Thyroid gland (tissue), 4 donors: ENCODE data around the gene STEAP3. TPM values are rescaled to one million over a fixed set of nuclear protein-coding genes. Genes with fewer than 3 reads are reported as not detected.

Source experiments
- DNase-seq, 2 donors: peaks; one replicate each; pipeline ENCODE4 v3.0.0-alpha.2; 2019
- H3K27ac ChIP-seq, 3 donors: fragments of 200-600 bp; sonication (generic); 1 replicate in 2 of 3; 2 replicates in 1 of 3; pipeline ENCODE4 v1.5.1; 2016 to 2019; ENCODE audit warnings: mild to moderate bottlenecking in 1 of 3, moderate library complexity in 1 of 3
- H3K27me3 ChIP-seq: fragments of 200-600 bp; sonication (generic); one replicate; pipeline ENCODE4 v1.5.1; 2019
- H3K36me3 ChIP-seq, 2 donors: fragments of 200-600 bp; sonication (generic); one replicate each; pipeline ENCODE4 v1.5.1; 2016 to 2019
- H3K4me1 ChIP-seq, 2 donors: fragments of 200-600 bp; sonication (generic); one replicate each; pipeline ENCODE4 v1.5.1; 2017 to 2019
- H3K4me3 ChIP-seq, 3 donors: fragments of 200-600 bp; sonication (generic); replicated peaks in 1 of 3; 1 replicate in 2 of 3; 2 replicates in 1 of 3; pipeline ENCODE4 v1.5.1; 2016; ENCODE audit warnings: mild to moderate bottlenecking in 1 of 3
- H3K9me3 ChIP-seq: fragments of 200-600 bp; sonication (generic); one replicate; pipeline ENCODE4 v1.5.1; 2017
- POLR2A ChIP-seq, 2 donors: fragments of 450-650 bp; IDR thresholded peaks; one replicate each; pipeline ENCODE4 v1.6.1; 2017; ENCODE audit warnings: antibody characterized with exemption in 2 of 2, mild to moderate bottlenecking in 2 of 2, moderate library complexity in 1 of 2
- WGBS, 2 donors: methylation state at CpG; one replicate each; pipeline ENCODE4 v1.1.5; 2017; 5-methylcytosine and 5-hydroxymethylcytosine counted together
- intact Hi-C: fragments of 100-400 bp; cut with DNase I; formaldehyde crosslinking; loops from one replicate; pipeline ENCODE4 v1.15.1; 2023
- total RNA-seq, 4 donors: library from RNA; depleted of rRNA; stranded (reverse); fragments of >200 nt; gene quantifications; one replicate each; pipeline ENCODE4 v1.2.3, GENCODE V29; 2016
- TF ChIP-seq, protein P1 (sequence below), 6 experiments: fragments of 200-600 bp in 3 of 6; fragments of 450-650 bp in 3 of 6; sonication (generic) in 3 of 6; IDR thresholded peaks; one replicate each; pipeline ENCODE4 v1.5.1; 2016 to 2019; ENCODE audit warnings: antibody characterized with exemption in 6 of 6, mild to moderate bottlenecking in 2 of 6, inconsistent platforms in 1 of 6, moderate library complexity in 1 of 6

STEAP3 gene
- total RNA-seq, 4 donors from 2014 or later: 7.4 to 23.2 (median 12.0) TPM

- Histone ChIP-seq H3K4me3 (no peak overlapping the region), H3K27me3 (no peaks in the 10 kb centered on the region), H3K9me3 (no peaks in the 10 kb centered on the region), H3K27ac (no peak overlapping the region), H3K4me1 (peaks cover 11 to 35% of the 10 kb centered on the region in 2 donors), H3K36me3 (no peaks in the 10 kb centered on the region)
- DNase-seq: no peak
- 85 to 100% methylated on average over 1 to 2 of the region's 2 CpGs for WGBS, 2 donors
- TF ChIP-seq, protein P1, sequence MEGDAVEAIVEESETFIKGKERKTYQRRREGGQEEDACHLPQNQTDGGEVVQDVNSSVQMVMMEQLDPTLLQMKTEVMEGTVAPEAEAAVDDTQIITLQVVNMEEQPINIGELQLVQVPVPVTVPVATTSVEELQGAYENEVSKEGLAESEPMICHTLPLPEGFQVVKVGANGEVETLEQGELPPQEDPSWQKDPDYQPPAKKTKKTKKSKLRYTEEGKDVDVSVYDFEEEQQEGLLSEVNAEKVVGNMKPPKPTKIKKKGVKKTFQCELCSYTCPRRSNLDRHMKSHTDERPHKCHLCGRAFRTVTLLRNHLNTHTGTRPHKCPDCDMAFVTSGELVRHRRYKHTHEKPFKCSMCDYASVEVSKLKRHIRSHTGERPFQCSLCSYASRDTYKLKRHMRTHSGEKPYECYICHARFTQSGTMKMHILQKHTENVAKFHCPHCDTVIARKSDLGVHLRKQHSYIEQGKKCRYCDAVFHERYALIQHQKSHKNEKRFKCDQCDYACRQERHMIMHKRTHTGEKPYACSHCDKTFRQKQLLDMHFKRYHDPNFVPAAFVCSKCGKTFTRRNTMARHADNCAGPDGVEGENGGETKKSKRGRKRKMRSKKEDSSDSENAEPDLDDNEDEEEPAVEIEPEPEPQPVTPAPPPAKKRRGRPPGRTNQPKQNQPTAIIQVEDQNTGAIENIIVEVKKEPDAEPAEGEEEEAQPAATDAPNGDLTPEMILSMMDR (IDR thresholded peaks at IDR 0.05): no peak
- TF ChIP-seq POLR2A (IDR thresholded peaks at IDR 0.05): no peak
- intact Hi-C loops: loop anchor here (5.0 kb wide), 1 partner anchor 65 kb away; no protein-coding TSS in a partner anchor
Observed at GRCh38 chr2:119222213-119222612, 1.4 kb upstream of the STEAP3 start.

GRCh38 chr2:119222863-119223520, 642 bp upstream of the STEAP3 start:
- intact Hi-C loops: loop anchor here (5.0 kb wide), 1 partner anchor 64 kb away; no protein-coding TSS in a partner anchor
- peaks cover 11 to 35% of the 10 kb centered on the region in 2 donors for H3K4me1 ChIP-seq
- H3K27me3 ChIP-seq: no peaks in the 10 kb centered on the region
- TF ChIP-seq POLR2A (IDR thresholded peaks at IDR 0.05): no peak
- TF ChIP-seq, protein P1 (IDR thresholded peaks at IDR 0.05): no peak
- DNase-seq: no peak
- peak overlapping the region in 1 of 3 donors; percentile 73 for H3K4me3 ChIP-seq
- 75 to 82% methylated on average over 20 to 22 of the region's 22 CpGs for WGBS, 2 donors
- peak overlapping the region in 2 of 3 donors; percentile 12 to 42 for H3K27ac ChIP-seq
- no peaks in the 10 kb centered on the region for H3K36me3 ChIP-seq
- H3K9me3 ChIP-seq: no peaks in the 10 kb centered on the region

GRCh38 chr2:119224391-119225104, 914 bp downstream of the STEAP3 start:
- Histone ChIP-seq H3K36me3 (no peaks in the 10 kb centered on the region), H3K27me3 (no peaks in the 10 kb centered on the region), H3K4me1 (peaks cover 11 to 27% of the 10 kb centered on the region in 2 donors), H3K9me3 (no peaks in the 10 kb centered on the region), H3K27ac (no peak overlapping the region), H3K4me3 (peak overlapping the region in 2 of 3 donors; percentile 43 to 73)
- DNase-seq: no peak
- WGBS, 2 donors: 30 to 42% methylated on average over 10 to 13 of the region's 13 CpGs
- no peak for TF ChIP-seq POLR2A (IDR thresholded peaks at IDR 0.05)
- TF ChIP-seq, protein P1 (IDR thresholded peaks at IDR 0.05): no peak
- intact Hi-C loops: loop anchor here (5.0 kb wide), 1 partner anchor 63 kb away; no protein-coding TSS in a partner anchor

GRCh38 chr2:119225105-119225865, 1.7 kb downstream of the STEAP3 start:
- DNase-seq: peak; percentile 22 to 30
- intact Hi-C loops: no loop called here
- WGBS, 2 donors: 51 to 92% methylated on average over 6 to 7 of the region's 7 CpGs
- Histone ChIP-seq H3K27ac (no peak overlapping the region), H3K9me3 (no peaks in the 10 kb centered on the region), H3K36me3 (no peaks in the 10 kb centered on the region), H3K27me3 (no peaks in the 10 kb centered on the region), H3K4me3 (no peak overlapping the region), H3K4me1 (peaks cover 11 to 24% of the 10 kb centered on the region in 2 donors)
- TF ChIP-seq, protein P1 (IDR thresholded peaks at IDR 0.05): no peak
- no peak for TF ChIP-seq POLR2A (IDR thresholded peaks at IDR 0.05)
